ENCODE results near the gene MAGI1.

DNA sequence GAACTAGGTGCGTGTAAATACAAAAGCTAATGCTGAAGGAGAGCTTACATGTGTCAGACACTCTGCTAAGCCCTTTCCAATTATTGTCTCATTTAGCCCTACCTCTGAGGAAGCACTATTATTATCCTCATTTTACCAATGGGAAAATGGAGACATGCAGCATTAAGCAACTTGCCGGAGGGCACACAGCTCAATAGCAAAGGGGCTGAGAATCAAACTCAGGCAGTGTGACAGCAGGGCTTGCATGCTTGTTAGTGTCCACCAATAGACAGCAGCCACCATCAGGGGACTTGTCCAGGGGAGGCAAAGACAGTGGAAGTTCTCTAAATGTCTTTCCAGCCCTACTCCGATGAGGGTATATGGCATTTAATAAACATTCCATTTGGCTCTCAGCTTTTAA is 548.6 kb downstream of the MAGI1 start:
- TF ChIP-seq, protein P1, sequence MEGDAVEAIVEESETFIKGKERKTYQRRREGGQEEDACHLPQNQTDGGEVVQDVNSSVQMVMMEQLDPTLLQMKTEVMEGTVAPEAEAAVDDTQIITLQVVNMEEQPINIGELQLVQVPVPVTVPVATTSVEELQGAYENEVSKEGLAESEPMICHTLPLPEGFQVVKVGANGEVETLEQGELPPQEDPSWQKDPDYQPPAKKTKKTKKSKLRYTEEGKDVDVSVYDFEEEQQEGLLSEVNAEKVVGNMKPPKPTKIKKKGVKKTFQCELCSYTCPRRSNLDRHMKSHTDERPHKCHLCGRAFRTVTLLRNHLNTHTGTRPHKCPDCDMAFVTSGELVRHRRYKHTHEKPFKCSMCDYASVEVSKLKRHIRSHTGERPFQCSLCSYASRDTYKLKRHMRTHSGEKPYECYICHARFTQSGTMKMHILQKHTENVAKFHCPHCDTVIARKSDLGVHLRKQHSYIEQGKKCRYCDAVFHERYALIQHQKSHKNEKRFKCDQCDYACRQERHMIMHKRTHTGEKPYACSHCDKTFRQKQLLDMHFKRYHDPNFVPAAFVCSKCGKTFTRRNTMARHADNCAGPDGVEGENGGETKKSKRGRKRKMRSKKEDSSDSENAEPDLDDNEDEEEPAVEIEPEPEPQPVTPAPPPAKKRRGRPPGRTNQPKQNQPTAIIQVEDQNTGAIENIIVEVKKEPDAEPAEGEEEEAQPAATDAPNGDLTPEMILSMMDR (conservative IDR thresholded peaks at IDR 0.05; ENCODE audit: low read length) = no peak
- TF ChIP-seq EZH2phosphoT487 (IDR thresholded peaks at IDR 0.05; ENCODE audit: borderline replicate concordance) = no peak

Measured in Loucy (cell line).